PC-3 (cell line): Measurements from ENCODE around the gene PPP2R3A. TPM values are rescaled to one million over a fixed set of nuclear protein-coding genes. Genes with fewer than 3 reads are reported as not detected.
A peak's percentile ranks its signal among the peaks of the same experiment; 100 is the strongest.

ENCODE experiments used
- ATAC-seq: fragments of 200-7000 bp; cut with Tn5 transposase; 2 replicates; pipeline ENCODE4 v1.9.1; 2020; ENCODE audit warnings: mild to moderate bottlenecking, moderate library complexity
- BruUV-seq: library from RNA; stranded (reverse); fragments of 400-500 nt; replicated peaks from 2 replicates; lab custom pipeline; 2021; lab: Mats Ljungman, UMichigan
- CTCF ChIA-PET: fragments of 300-600 bp; sonication (Branson Sonifier 250); formaldehyde crosslinking; loops from one replicate; lab custom pipeline; 2022; ENCODE audit warnings: antibody characterized with exemption; lab: Charles Lee
- POLR2A ChIA-PET: fragments of 300-600 bp; sonication (Branson Sonifier 250); formaldehyde crosslinking; loops from one replicate; lab custom pipeline; 2022; ENCODE audit warnings: antibody characterized with exemption; ENCODE audit not compliant: unreplicated experiment; lab: Charles Lee
- DNase-seq: peaks from one replicate; pipeline ENCODE4 v3.0.0-alpha.2; 2015
- H2AFZ ChIP-seq: fragments of 300-600 bp; sonication (generic); 2 replicates; pipeline ENCODE4 v1.6.0; 2016; ENCODE audit warnings: antibody characterized with exemption, low read length
- H3F3A ChIP-seq: fragments of 300-600 bp; sonication (generic); one replicate; pipeline ENCODE4 v1.6.0; 2017; ENCODE audit warnings: antibody characterized with exemption, low read length, control low read depth, mild to moderate bottlenecking; ENCODE audit not compliant: unreplicated experiment
- H3K27ac ChIP-seq: fragments of 300-600 bp; sonication (generic); 2 replicates; pipeline ENCODE4 v1.5.1; 2016; ENCODE audit warnings: mild to moderate bottlenecking, low read length
- H3K27me3 ChIP-seq: fragments of 300-600 bp; sonication (generic); 2 replicates; pipeline ENCODE4 v1.6.1; 2016; ENCODE audit warnings: low read length, mixed read lengths
- H3K36me3 ChIP-seq: fragments of 300-600 bp; sonication (generic); 2 replicates; pipeline ENCODE4 v1.6.1; 2016; ENCODE audit warnings: low read depth, mixed run types, low read length, mixed read lengths
- H3K4me1 ChIP-seq: fragments of 300-600 bp; sonication (generic); 2 replicates; pipeline ENCODE4 v1.5.1; 2016; ENCODE audit warnings: low read length; ENCODE audit not compliant: insufficient read depth
- H3K4me2 ChIP-seq: fragments of 300-600 bp; sonication (generic); 2 replicates; pipeline ENCODE4 v1.6.0; 2016; ENCODE audit warnings: low read length
- H3K4me3 ChIP-seq: fragments of 300-600 bp; sonication (generic); 2 replicates; pipeline ENCODE4 v1.5.1; 2016; ENCODE audit warnings: mild to moderate bottlenecking, low read length, mixed read lengths
- H3K79me2 ChIP-seq: fragments of 300-600 bp; sonication (generic); 2 replicates; pipeline ENCODE4 v1.6.1; 2017; ENCODE audit warnings: low read length, mixed read lengths
- H3K9ac ChIP-seq: fragments of 300-600 bp; sonication (generic); 2 replicates; pipeline ENCODE4 v1.6.0; 2016; ENCODE audit warnings: mild to moderate bottlenecking, low read length
- H3K9me2 ChIP-seq: fragments of 300-600 bp; sonication (generic); replicated peaks from 2 replicates; pipeline ENCODE4 v1.6.1; 2016; ENCODE audit warnings: mixed run types, low read length, mixed read lengths
- H3K9me3 ChIP-seq: fragments of 300-600 bp; sonication (generic); 2 replicates; pipeline ENCODE4 v1.6.1; 2016; ENCODE audit warnings: low read length, mixed read lengths
- H4K20me1 ChIP-seq: fragments of 300-600 bp; sonication (generic); 2 replicates; pipeline ENCODE4 v1.6.1; 2016; ENCODE audit warnings: low read length, mixed read lengths
- EZH2 ChIP-seq: fragments of 300-600 bp; sonication (generic); IDR thresholded peaks from one replicate; pipeline ENCODE4 v1.6.1; 2017; ENCODE audit warnings: antibody characterized with exemption, mild to moderate bottlenecking, low read length; ENCODE audit not compliant: unreplicated experiment
- EZH2phosphoT487 ChIP-seq: fragments of 300-600 bp; sonication (generic); IDR thresholded peaks from 2 replicates; pipeline ENCODE4 v1.6.1; 2018; ENCODE audit warnings: mild to moderate bottlenecking, antibody characterized with exemption, low read length, borderline replicate concordance
- intact Hi-C: fragments of 100-400 bp; cut with micrococcal nuclease; formaldehyde crosslinking; loops from 2 replicates; pipeline ENCODE4 v1.9.0; 2023
- total RNA-seq: library from RNA; depleted of rRNA; stranded (reverse); fragments of >200 nt; gene quantifications from 2 replicates; pipeline ENCODE4 v1.2.3, GENCODE V29; 2014
- TF ChIP-seq, protein P1 (sequence below): fragments of 300-600 bp; sonication (generic); conservative IDR thresholded peaks from 2 replicates; pipeline ENCODE4 v1.5.1; 2017; ENCODE audit warnings: antibody characterized with exemption, low read depth, mild to moderate bottlenecking, low read length

The PPP2R3A gene
- total RNA-seq, 1 experiment from 2014 or later = 12.3 TPM

DNA sequence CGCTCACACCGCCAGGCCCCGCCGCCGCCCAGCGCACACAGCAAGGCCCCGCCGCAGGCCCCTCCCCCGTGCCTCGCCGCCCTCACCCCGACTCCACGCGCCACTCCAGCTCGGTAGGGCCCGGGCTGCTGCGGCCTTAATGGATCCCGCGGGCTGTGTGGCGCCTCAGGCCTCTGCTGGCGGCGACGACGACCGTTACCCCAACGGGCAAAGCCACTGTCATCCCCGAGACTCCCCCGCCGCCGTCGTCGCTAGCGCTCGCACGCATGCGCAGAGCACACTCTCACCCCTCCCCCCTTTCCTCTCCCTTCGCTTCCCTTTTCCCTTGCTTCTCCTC is 230.5 kb downstream of the PPP2R3A start, which contains the start of gene MSL2:
Gene MSL2 (minus strand): TSS at position 272 of the 337 bp plus-strand sequence. CDS start 1,222 bp downstream, outside the sequence.
- intact Hi-C loops = loop anchor here (1.0 to 2.0 kb wide), 3 partner anchors 43 to 117 kb away; partner anchors contain the start of gene PCCB
- peaks cover 18% of the 10 kb centered on the region for H3K4me1 ChIP-seq
- no peaks in the 10 kb centered on the region for H3K9me2 ChIP-seq
- peak within 1 kb of the TSS; percentile 98 for H3K9ac ChIP-seq
- peak within 1 kb of the TSS; percentile 84 for H2AFZ ChIP-seq
- no peaks in the 10 kb centered on the region for H3K9me3 ChIP-seq
- BruUV-seq = no TSS peak
- no peak for ATAC-seq
- ChIA-PET POLR2A (interaction anchor here (0.6 to 0.7 kb wide), 4 partner anchors 44 to 736 kb away, joined by 4 to 19 read pairs (median 6); no protein-coding TSS in a partner anchor), CTCF (interaction anchor here (0.6 kb wide), 1 partner anchor 55 kb away, joined by 3 read pairs; no protein-coding TSS in a partner anchor)
- peaks cover 50% of the 10 kb centered on the region for H3K79me2 ChIP-seq
- peak within 1 kb of the TSS; percentile 86 for H3K4me2 ChIP-seq
- DNase-seq = no peak
- H3F3A ChIP-seq = no peaks in the 10 kb centered on the region
- H3K4me3 ChIP-seq = peak within 1 kb of the TSS; percentile 100
- H3K36me3 ChIP-seq = no peaks in the 10 kb centered on the region
- no peak for TF ChIP-seq EZH2phosphoT487
- H4K20me1 ChIP-seq = peaks cover 42% of the 10 kb centered on the region
- H3K27me3 ChIP-seq = no peaks in the 10 kb centered on the region
- peak within 1 kb of the TSS; percentile 98 for H3K27ac ChIP-seq

DNA sequence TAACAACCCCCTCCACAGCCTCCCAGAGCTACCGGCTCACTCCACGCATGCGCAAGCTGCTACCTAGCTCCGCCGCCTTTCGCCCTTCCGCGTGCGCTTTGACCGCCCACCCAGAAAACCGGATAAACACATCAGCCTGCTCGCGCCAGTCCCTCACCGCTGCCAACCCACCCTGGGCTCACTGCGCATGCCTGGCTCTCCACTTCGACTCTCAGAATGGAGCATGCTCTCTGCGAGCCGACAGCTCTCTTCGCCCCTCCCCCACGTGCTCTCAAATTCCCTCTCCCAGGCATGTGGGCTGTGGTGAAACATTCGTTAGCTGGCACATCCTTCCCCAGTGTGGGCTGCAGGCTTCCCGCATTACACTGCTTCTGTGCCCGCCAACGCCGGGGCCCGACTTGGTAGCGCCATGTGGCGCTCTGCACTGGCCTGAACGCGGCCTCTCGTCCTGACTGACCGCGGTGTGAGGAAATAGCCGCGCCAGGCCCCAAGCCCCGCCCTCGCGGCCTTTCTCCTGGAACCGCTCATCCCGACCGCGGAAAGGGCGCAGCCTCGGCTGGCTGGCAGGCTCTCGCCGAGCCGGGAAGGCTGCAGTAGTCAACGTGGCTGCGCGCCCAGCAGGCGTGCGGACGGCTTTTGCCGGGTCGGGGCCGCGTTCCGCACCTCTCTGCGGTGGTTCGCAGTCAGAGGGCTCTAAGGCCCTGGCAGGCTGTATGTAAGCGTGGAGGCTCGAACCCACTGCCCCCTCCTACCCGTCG is 231.1 kb downstream of the PPP2R3A start:
- H3K27ac ChIP-seq = peak overlapping the region; percentile 98
- H3K36me3 ChIP-seq = no peaks in the 10 kb centered on the region
- BruUV-seq = no TSS peak

DNA sequence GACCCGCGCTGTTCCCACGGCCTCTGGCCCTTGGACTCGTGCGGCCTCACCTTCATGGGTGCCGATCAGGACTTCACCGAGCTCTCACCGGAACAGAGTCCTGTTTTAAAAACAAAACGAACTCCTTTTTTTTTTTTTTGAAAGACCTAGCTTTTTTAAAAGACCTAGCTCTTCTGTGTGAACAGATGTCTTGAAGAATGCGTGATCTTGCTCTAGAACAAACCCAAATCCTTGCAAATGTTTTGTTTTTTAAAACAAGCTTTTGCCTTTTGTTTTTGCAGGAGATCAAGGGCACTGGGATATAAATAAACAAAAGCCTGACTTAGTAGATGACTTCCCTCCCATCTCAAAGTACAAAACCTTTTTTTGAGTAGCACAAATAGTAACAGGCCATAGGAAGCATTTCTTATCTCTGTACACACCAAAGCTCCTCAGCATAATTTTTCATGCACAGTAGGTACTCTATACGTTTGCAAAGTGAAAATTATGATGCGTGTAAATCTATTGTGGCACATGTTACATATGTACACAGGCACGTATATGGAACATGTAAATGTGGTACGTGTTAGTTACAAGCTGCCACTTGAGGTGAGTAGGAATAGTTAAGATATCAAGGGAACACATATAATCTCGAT is 231.7 kb downstream of the PPP2R3A start:
- TSS peak; percentile 55 for BruUV-seq
- intact Hi-C loops = loop anchor here (2.0 kb wide), 2 partner anchors 42 to 118 kb away; no protein-coding TSS in a partner anchor
- Histone ChIP-seq H3K4me1 (peaks cover 15% of the 10 kb centered on the region), H3K36me3 (no peaks in the 10 kb centered on the region), H4K20me1 (peaks cover 30% of the 10 kb centered on the region), H2AFZ (peak overlapping the region; percentile 84), H3K27me3 (no peaks in the 10 kb centered on the region), H3K4me3 (peak overlapping the region; percentile 100), H3K27ac (peak overlapping the region; percentile 98), H3K79me2 (peaks cover 38% of the 10 kb centered on the region), H3F3A (no peaks in the 10 kb centered on the region), H3K9ac (peak overlapping the region; percentile 98), H3K9me3 (no peaks in the 10 kb centered on the region), H3K4me2 (peak overlapping the region; percentile 86), H3K9me2 (no peaks in the 10 kb centered on the region)
- CTCF ChIA-PET = interaction anchor here (1.0 kb wide), 1 partner anchor 555 kb away, joined by 3 read pairs; the partner anchor contains the start of gene STAG1
- ATAC-seq = peak; percentile 14; the same call in 1 of the 2 replicates
- TF ChIP-seq EZH2 = no peak
- no peak for TF ChIP-seq EZH2phosphoT487
- TF ChIP-seq, protein P1, sequence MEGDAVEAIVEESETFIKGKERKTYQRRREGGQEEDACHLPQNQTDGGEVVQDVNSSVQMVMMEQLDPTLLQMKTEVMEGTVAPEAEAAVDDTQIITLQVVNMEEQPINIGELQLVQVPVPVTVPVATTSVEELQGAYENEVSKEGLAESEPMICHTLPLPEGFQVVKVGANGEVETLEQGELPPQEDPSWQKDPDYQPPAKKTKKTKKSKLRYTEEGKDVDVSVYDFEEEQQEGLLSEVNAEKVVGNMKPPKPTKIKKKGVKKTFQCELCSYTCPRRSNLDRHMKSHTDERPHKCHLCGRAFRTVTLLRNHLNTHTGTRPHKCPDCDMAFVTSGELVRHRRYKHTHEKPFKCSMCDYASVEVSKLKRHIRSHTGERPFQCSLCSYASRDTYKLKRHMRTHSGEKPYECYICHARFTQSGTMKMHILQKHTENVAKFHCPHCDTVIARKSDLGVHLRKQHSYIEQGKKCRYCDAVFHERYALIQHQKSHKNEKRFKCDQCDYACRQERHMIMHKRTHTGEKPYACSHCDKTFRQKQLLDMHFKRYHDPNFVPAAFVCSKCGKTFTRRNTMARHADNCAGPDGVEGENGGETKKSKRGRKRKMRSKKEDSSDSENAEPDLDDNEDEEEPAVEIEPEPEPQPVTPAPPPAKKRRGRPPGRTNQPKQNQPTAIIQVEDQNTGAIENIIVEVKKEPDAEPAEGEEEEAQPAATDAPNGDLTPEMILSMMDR = no peak
- DNase-seq = no peak
- POLR2A ChIA-PET = no interaction called here

More for the DNA sequence above, 231.1 kb downstream of the PPP2R3A start:
- intact Hi-C loops = loop anchor here (1.0 to 2.0 kb wide), 3 partner anchors 42 to 118 kb away; partner anchors contain the start of gene PCCB
- CTCF ChIA-PET = interaction anchor here (0.6 kb wide), 1 partner anchor 55 kb away, joined by 3 read pairs; no protein-coding TSS in a partner anchor
- peak overlapping the region; percentile 84 for H2AFZ ChIP-seq
- H3K4me2 ChIP-seq = peak overlapping the region; percentile 86
- no peaks in the 10 kb centered on the region for H3F3A ChIP-seq
- H4K20me1 ChIP-seq = peaks cover 37% of the 10 kb centered on the region
- DNase-seq (peak; percentile 98), ATAC-seq (peak; percentile 73)
- H3K27me3 ChIP-seq = no peaks in the 10 kb centered on the region
- H3K79me2 ChIP-seq = peaks cover 45% of the 10 kb centered on the region
- POLR2A ChIA-PET = interaction anchor here (0.6 to 0.7 kb wide), 4 partner anchors 43 to 735 kb away, joined by 4 to 19 read pairs (median 6); no protein-coding TSS in a partner anchor
- H3K9me2 ChIP-seq = no peaks in the 10 kb centered on the region
- no peaks in the 10 kb centered on the region for H3K9me3 ChIP-seq
- TF ChIP-seq EZH2phosphoT487 = no peak
- TF ChIP-seq, protein P1 = no peak
- no peak for TF ChIP-seq EZH2
- H3K4me1 ChIP-seq = peaks cover 18% of the 10 kb centered on the region
- H3K9ac ChIP-seq = peak overlapping the region; percentile 98
- H3K4me3 ChIP-seq = peak overlapping the region; percentile 100
